Measurements from ENCODE around the gene SMC4.

- TF ChIP-seq CTCF (IDR thresholded peaks at IDR 0.05; ENCODE audit: insufficient read depth, low read depth, low read length): no peak
- no peak for TF ChIP-seq EZH2 (IDR thresholded peaks at IDR 0.05; ENCODE audit: insufficient read depth, low read length)
Observed at GRCh38 chr3:160374472-160374871, 25.0 kb upstream of the SMC4 start.
